IMR-90 (cell line): ENCODE data around the gene ITGA4. TPM values are rescaled to one million over a fixed set of nuclear protein-coding genes. Genes with fewer than 3 reads are reported as not detected.

ENCODE experiments used
- ATAC-seq: fragments of 200-7000 bp; cut with Tn5 transposase; 2 replicates; pipeline ENCODE4 v1.9.1; 2020; ENCODE audit warnings: low read depth, mild to moderate bottlenecking, moderate library complexity
- BruUV-seq: library from RNA; stranded (reverse); fragments of 400-500 nt; replicated peaks from 2 replicates; lab custom pipeline; 2021; lab: Mats Ljungman, UMichigan
- CTCF ChIA-PET: fragments of 300-600 bp; formaldehyde crosslinking; extraction: SDS; loops from one replicate; lab custom pipeline; 2021; ENCODE audit warnings: antibody characterized with exemption; lab: Yijun Ruan, JAX
- POLR2A ChIA-PET: fragments of 300-600 bp; sonication (Branson Sonifier 250); formaldehyde crosslinking; loops from one replicate; lab custom pipeline; 2022; ENCODE audit warnings: antibody characterized with exemption; ENCODE audit not compliant: unreplicated experiment; lab: Charles Lee
- DNase-seq: peaks from one replicate; pipeline ENCODE4 v3.0.0; 2013
- H2AFZ ChIP-seq: replicated peaks from 2 replicates; pipeline ENCODE3; 2013; ENCODE audit warnings: low read length, mild to moderate bottlenecking; ENCODE audit not compliant: poor library complexity
- H2AK5ac ChIP-seq: 2 replicates; pipeline ENCODE4 v1.6.1; 2013; ENCODE audit warnings: low read depth, low read length, inconsistent platforms
- H2AK9ac ChIP-seq: replicated peaks from 2 replicates; pipeline ENCODE3; 2013; ENCODE audit warnings: mild to moderate bottlenecking, low read depth, low read length, moderate library complexity; ENCODE audit not compliant: poor library complexity
- H2BK120ac ChIP-seq: 2 replicates; pipeline ENCODE4 v1.6.1; 2013; ENCODE audit warnings: low read depth, low read length, inconsistent platforms
- H2BK15ac ChIP-seq: 3 replicates; pipeline ENCODE4 v1.6.1; 2013; ENCODE audit warnings: low read depth, low read length, inconsistent platforms
- H2BK20ac ChIP-seq: 2 replicates; pipeline ENCODE4 v1.6.1; 2013; ENCODE audit warnings: low read depth, mild to moderate bottlenecking, inconsistent platforms, low read length, moderate library complexity
- H2BK5ac ChIP-seq: 2 replicates; pipeline ENCODE4 v1.6.1; 2013; ENCODE audit warnings: mild to moderate bottlenecking, low read depth, low read length, inconsistent platforms; ENCODE audit not compliant: poor library complexity, severe bottlenecking
- H3K14ac ChIP-seq: replicated peaks from 2 replicates; pipeline ENCODE4 v1.6.1; 2013; ENCODE audit warnings: low read depth, low read length, inconsistent platforms
- H3K18ac ChIP-seq: 2 replicates; pipeline ENCODE4 v1.6.1; 2013; ENCODE audit warnings: low read depth, low read length, control low read depth
- H3K23ac ChIP-seq: 2 replicates; pipeline ENCODE4 v1.6.1; 2013; ENCODE audit warnings: low read depth, low read length, inconsistent platforms
- H3K27ac ChIP-seq: 2 replicates; pipeline ENCODE4 v1.5.1; 2013; ENCODE audit warnings: mild to moderate bottlenecking, control low read depth, low read length; ENCODE audit not compliant: insufficient read depth
- H3K27me3 ChIP-seq: 2 replicates; pipeline ENCODE4 v1.6.1; 2013; ENCODE audit warnings: low read length; ENCODE audit not compliant: control insufficient read depth, insufficient read depth
- H3K36me3 ChIP-seq: 2 replicates; pipeline ENCODE4 v1.6.1; 2013; ENCODE audit warnings: low read length, mixed read lengths; ENCODE audit not compliant: control insufficient read depth, insufficient read depth
- H3K4ac ChIP-seq: 2 replicates; pipeline ENCODE4 v1.6.1; 2013; ENCODE audit warnings: low read depth, low read length, inconsistent platforms
- H3K4me1 ChIP-seq: 2 replicates; pipeline ENCODE4 v1.6.1; 2013; ENCODE audit warnings: low read length, mixed read lengths; ENCODE audit not compliant: control insufficient read depth, insufficient read depth
- H3K4me2 ChIP-seq: 2 replicates; pipeline ENCODE4 v1.6.1; 2013; ENCODE audit warnings: low read depth, mild to moderate bottlenecking, control low read depth, low read length, moderate library complexity
- H3K4me3 ChIP-seq: 2 replicates; pipeline ENCODE4 v1.5.1; 2013; ENCODE audit warnings: low read depth, mild to moderate bottlenecking, control low read depth, low read length, moderate library complexity; ENCODE audit not compliant: insufficient read depth
- H3K56ac ChIP-seq: 2 replicates; pipeline ENCODE4 v1.6.1; 2013; ENCODE audit warnings: low read length, inconsistent platforms; ENCODE audit not compliant: insufficient read depth; ENCODE audit errors: extremely low read depth
- H3K79me1 ChIP-seq, 2 experiments: 2 replicates each; pipeline ENCODE4 v1.6.1; 2013; ENCODE audit warnings: low read length in 2 of 2, inconsistent platforms in 1 of 2, low read depth in 1 of 2
- H3K9ac ChIP-seq: 2 replicates; pipeline ENCODE4 v1.6.1; 2013; ENCODE audit warnings: low read depth, low read length, control low read depth
- H3K9me1 ChIP-seq: 2 replicates; pipeline ENCODE4 v1.6.1; 2013; ENCODE audit warnings: low read length, inconsistent platforms; ENCODE audit not compliant: insufficient read depth
- H3K9me3 ChIP-seq: 2 replicates; pipeline ENCODE4 v1.6.1; 2013; ENCODE audit warnings: low read length; ENCODE audit not compliant: control insufficient read depth, insufficient read depth
- H4K20me1 ChIP-seq: 2 replicates; pipeline ENCODE4 v1.6.1; 2013; ENCODE audit warnings: low read length, inconsistent platforms; ENCODE audit not compliant: insufficient read depth
- H4K5ac ChIP-seq: 2 replicates; pipeline ENCODE4 v1.6.1; 2013; ENCODE audit warnings: mild to moderate bottlenecking, low read depth, low read length, control low read depth
- H4K8ac ChIP-seq, 2 experiments: 2 replicates each; pipeline ENCODE4 v1.6.1; 2013; ENCODE audit warnings: low read depth in 2 of 2, low read length in 2 of 2, control low read depth in 1 of 2, inconsistent platforms in 1 of 2
- H4K91ac ChIP-seq: 2 replicates; pipeline ENCODE4 v1.6.1; 2013; ENCODE audit warnings: low read depth, low read length, inconsistent platforms; ENCODE audit not compliant: insufficient read depth
- BHLHE40 ChIP-seq: fragments of 150-350 bp; IDR thresholded peaks from 2 replicates; pipeline ENCODE4 v1.6.1; 2016; ENCODE audit warnings: mild to moderate bottlenecking, low read depth, low read length
- CEBPB ChIP-seq: IDR thresholded peaks from 2 replicates; pipeline ENCODE4 v1.6.1; 2012; ENCODE audit warnings: low read depth, low read length, improper control_type of control experiment
- CHD1 ChIP-seq: IDR thresholded peaks from 2 replicates; pipeline ENCODE4 v1.6.1; 2012; ENCODE audit warnings: low read depth, low read length, improper control_type of control experiment
- CTCF ChIP-seq: conservative IDR thresholded peaks from 2 replicates; pipeline ENCODE4 v1.5.1; 2012; ENCODE audit warnings: mild to moderate bottlenecking, low read depth, low read length, improper control_type of control experiment
- ELK1 ChIP-seq: fragments of 150-350 bp; IDR thresholded peaks from 2 replicates; pipeline ENCODE4 v1.6.1; 2016; ENCODE audit warnings: low read depth, mild to moderate bottlenecking, low read length, moderate library complexity, borderline replicate concordance
- FOS ChIP-seq: fragments of 150-350 bp; IDR thresholded peaks from 2 replicates; pipeline ENCODE4 v1.6.1; 2016; ENCODE audit warnings: low read depth, low read length
- MAFK ChIP-seq: IDR thresholded peaks from 2 replicates; pipeline ENCODE4 v1.6.1; 2012; ENCODE audit warnings: low read depth, low read length, improper control_type of control experiment
- MAZ ChIP-seq: IDR thresholded peaks from 2 replicates; pipeline ENCODE4 v1.6.1; 2012; ENCODE audit warnings: low read depth, mild to moderate bottlenecking, low read length, improper control_type of control experiment, moderate library complexity, borderline replicate concordance
- MXI1 ChIP-seq: IDR thresholded peaks from 2 replicates; pipeline ENCODE4 v1.6.1; 2012; ENCODE audit warnings: low read depth, mild to moderate bottlenecking, low read length, moderate library complexity, borderline replicate concordance
- NFE2L2 ChIP-seq: fragments of 150-350 bp; IDR thresholded peaks from 2 replicates; pipeline ENCODE4 v1.6.1; 2016; ENCODE audit warnings: low read depth, mild to moderate bottlenecking, low read length
- POLR2A ChIP-seq: IDR thresholded peaks from 2 replicates; pipeline ENCODE4 v1.6.1; 2012; ENCODE audit warnings: mild to moderate bottlenecking, low read depth, low read length
- RAD21 ChIP-seq: IDR thresholded peaks from 2 replicates; pipeline ENCODE4 v1.6.1; 2012; ENCODE audit warnings: low read length, improper control_type of control experiment
- RCOR1 ChIP-seq: IDR thresholded peaks from 2 replicates; pipeline ENCODE4 v1.6.1; 2012; ENCODE audit warnings: mild to moderate bottlenecking, low read length, improper control_type of control experiment; ENCODE audit not compliant: insufficient replicate concordance
- RFX5 ChIP-seq: IDR thresholded peaks from 2 replicates; pipeline ENCODE4 v1.8.0; 2012; ENCODE audit warnings: low read depth, mild to moderate bottlenecking, low read length, moderate library complexity
- SMC3 ChIP-seq: fragments of 150-350 bp; IDR thresholded peaks from 2 replicates; pipeline ENCODE4 v1.6.1; 2016; ENCODE audit warnings: low read depth, mild to moderate bottlenecking, antibody characterized with exemption, low read length, moderate library complexity
- USF2 ChIP-seq: fragments of 150-350 bp; IDR thresholded peaks from 2 replicates; pipeline ENCODE4 v1.6.1; 2017; ENCODE audit warnings: mild to moderate bottlenecking, antibody characterized with exemption, low read length, low read depth
- WGBS, 2 experiments: methylation state at CpG; one replicate each; pipeline versions ENCODE4 v1.1.5 to v1.1.7; 2013; ENCODE audit warnings: missing lambda C conversion rate in 2 of 2; ENCODE audit not compliant: insufficient read length in 1 of 2; ENCODE audit errors: extremely low coverage in 2 of 2; 5-methylcytosine and 5-hydroxymethylcytosine counted together
- dilution Hi-C: fragments of 300-500 bp; cut with HindIII; formaldehyde crosslinking; loops from one replicate; pipeline ENCODE4 v1.14.3; 2018; ENCODE audit warnings: low sequenced_read_pairs; ENCODE audit not compliant: unreplicated experiment
- in situ Hi-C: fragments of 300-500 bp; cut with MboI; formaldehyde crosslinking; loops from 3 replicates; pipeline ENCODE4 v1.14.3; 2019; ENCODE audit warnings: low sequenced_read_pairs, inconsistent platforms, mixed read lengths
- intact Hi-C: fragments of 100-400 bp; cut with micrococcal nuclease; formaldehyde crosslinking; loops from 2 replicates; pipeline ENCODE4 v1.10.0; 2022
- polyA plus RNA-seq, 3 experiments: library from polyadenylated mRNA; depleted of rRNA; stranded (reverse); fragments of >200 nt; gene quantifications; 2 replicates each; pipeline ENCODE4 v1.2.3, GENCODE V29; 2012; ENCODE audit warnings: low replicate concordance in 1 of 3
- total RNA-seq: library from RNA; depleted of rRNA; stranded (reverse); fragments of >200 nt; gene quantifications from 2 replicates; pipeline ENCODE4 v1.2.3, GENCODE V29; 2012

Gene ITGA4
- total and polyA plus RNA-seq, 2 of the 4 experiments (the other 2 are of a cell fraction): 6.9 to 13.6 TPM

DNA sequence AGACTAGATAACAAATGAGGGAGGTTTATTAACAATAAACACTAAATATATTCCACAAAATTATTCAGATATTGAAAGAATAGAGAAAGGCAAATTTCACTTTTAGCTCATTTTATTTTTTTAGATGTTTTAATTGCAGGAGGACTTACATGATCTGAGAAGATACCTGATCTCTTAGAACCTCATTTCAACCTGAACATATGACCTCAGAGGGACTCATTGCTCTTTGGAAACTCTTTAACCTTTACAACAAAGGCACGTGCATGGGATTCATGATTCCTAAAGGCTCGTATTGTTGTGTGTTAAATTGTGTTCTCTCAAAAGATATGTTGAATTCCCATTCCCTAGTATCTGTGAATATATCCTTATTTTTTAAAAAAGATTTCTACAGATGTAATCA, 35.7 kb upstream of the ITGA4 start:
- in situ Hi-C loops: no loop called here
- Histone ChIP-seq H3K14ac (no peak overlapping the region), H2BK15ac (no peak overlapping the region), H4K20me1 (no peaks in the 10 kb centered on the region), H3K27ac (no peak overlapping the region), H2AFZ (no peak overlapping the region), H3K23ac (no peak overlapping the region), H4K8ac (no peak overlapping the region), H3K9ac (no peak overlapping the region), H2BK5ac (no peak overlapping the region), H4K91ac (no peak overlapping the region), H2AK9ac (no peak overlapping the region), H3K9me3 (no peaks in the 10 kb centered on the region), H3K56ac (no peak overlapping the region), H2AK5ac (no peak overlapping the region), H3K4ac (no peak overlapping the region), H3K4me2 (no peak overlapping the region), H3K9me1 (no peaks in the 10 kb centered on the region), H4K5ac (no peak overlapping the region), H3K4me1 (no peaks in the 10 kb centered on the region), H3K79me1 (no peaks in the 10 kb centered on the region), H3K4me3 (no peak overlapping the region), H2BK20ac (no peak overlapping the region), H3K36me3 (no peaks in the 10 kb centered on the region), H3K27me3 (no peaks in the 10 kb centered on the region), H3K18ac (no peak overlapping the region), H2BK120ac (no peak overlapping the region)
- POLR2A ChIA-PET: no interaction called here
- dilution Hi-C loops: no loop called here
- TF ChIP-seq BHLHE40: no peak
- TF ChIP-seq CHD1: no peak
- no peak for TF ChIP-seq MAZ
- no peak for TF ChIP-seq POLR2A
- no peak for TF ChIP-seq RAD21
- TF ChIP-seq USF2: no peak
- TF ChIP-seq CEBPB: no peak
- no peak for TF ChIP-seq SMC3
- no peak for TF ChIP-seq MAFK
- no peak for TF ChIP-seq ELK1
- no peak for TF ChIP-seq RCOR1
- no peak for TF ChIP-seq NFE2L2
- TF ChIP-seq RFX5: no peak
- no peak for TF ChIP-seq FOS
- TF ChIP-seq CTCF: no peak
- TF ChIP-seq MXI1: no peak
- DNase-seq: no peak
- no peak for ATAC-seq
- CTCF ChIA-PET: no interaction called here
- intact Hi-C loops: no loop called here
- WGBS, 2 experiments: no CpG with 5 or more reads among the region's 2 CpGs
- no TSS peak for BruUV-seq
